ENCODE data around the gene PRKN. TPM values are rescaled to one million over a fixed set of nuclear protein-coding genes. Genes with fewer than 3 reads are reported as not detected.

PRKN gene
- total RNA-seq, 1 experiment from 2014 or later, result 0.46 TPM

DNA sequence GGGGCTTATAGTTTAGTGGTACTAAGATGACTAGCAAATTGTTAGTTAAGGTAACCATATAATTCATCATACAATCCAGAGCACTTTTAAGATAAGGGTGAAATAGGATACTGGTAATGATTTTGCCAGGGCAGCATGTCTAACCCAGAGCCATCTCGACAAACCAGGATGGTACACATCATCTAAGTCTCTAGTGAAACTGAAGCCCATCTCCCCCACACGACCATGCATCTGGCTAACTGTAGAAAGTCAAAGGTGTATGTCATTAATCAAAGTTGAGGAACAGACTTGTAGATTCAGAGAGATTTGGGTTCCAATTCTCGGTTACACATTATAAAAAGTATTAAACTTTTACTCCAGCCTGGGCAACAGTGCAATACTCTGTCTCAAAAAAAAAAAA lies 78.3 kb downstream of the PRKN start:
- H3K36me3 ChIP-seq (ENCODE audit: control insufficient read depth, insufficient read depth, low read length), result no peaks in the 10 kb centered on the region
- DNase-seq (ENCODE audit: low read depth, low spot score), result no peak
- in situ Hi-C loops (cut with HindIII; ENCODE audit: low pct_unique_long_range_greater_than_20kb, low sequenced_read_pairs) (no loop called here), intact Hi-C loops (cut with micrococcal nuclease; ENCODE audit: unreplicated experiment) (no loop called here)
- H3K9me3 ChIP-seq (ENCODE audit: control insufficient read depth, insufficient read depth, low read depth, low read length), result no peaks in the 10 kb centered on the region
- no peak for ATAC-seq
- H3K4me3 ChIP-seq (ENCODE audit: low read depth in 2 of 2, low read length in 2 of 2), result no peak overlapping the region
- no TSS peak for BruUV-seq (replicated peaks)
- CTCF ChIA-PET, result no interaction called here
- H3K4me1 ChIP-seq (ENCODE audit: control insufficient read depth, insufficient read depth, low read length), result no peaks in the 10 kb centered on the region
- H3K27me3 ChIP-seq (ENCODE audit: control insufficient read depth, insufficient read depth, low read length), result no peaks in the 10 kb centered on the region
- TF ChIP-seq, protein P1, sequence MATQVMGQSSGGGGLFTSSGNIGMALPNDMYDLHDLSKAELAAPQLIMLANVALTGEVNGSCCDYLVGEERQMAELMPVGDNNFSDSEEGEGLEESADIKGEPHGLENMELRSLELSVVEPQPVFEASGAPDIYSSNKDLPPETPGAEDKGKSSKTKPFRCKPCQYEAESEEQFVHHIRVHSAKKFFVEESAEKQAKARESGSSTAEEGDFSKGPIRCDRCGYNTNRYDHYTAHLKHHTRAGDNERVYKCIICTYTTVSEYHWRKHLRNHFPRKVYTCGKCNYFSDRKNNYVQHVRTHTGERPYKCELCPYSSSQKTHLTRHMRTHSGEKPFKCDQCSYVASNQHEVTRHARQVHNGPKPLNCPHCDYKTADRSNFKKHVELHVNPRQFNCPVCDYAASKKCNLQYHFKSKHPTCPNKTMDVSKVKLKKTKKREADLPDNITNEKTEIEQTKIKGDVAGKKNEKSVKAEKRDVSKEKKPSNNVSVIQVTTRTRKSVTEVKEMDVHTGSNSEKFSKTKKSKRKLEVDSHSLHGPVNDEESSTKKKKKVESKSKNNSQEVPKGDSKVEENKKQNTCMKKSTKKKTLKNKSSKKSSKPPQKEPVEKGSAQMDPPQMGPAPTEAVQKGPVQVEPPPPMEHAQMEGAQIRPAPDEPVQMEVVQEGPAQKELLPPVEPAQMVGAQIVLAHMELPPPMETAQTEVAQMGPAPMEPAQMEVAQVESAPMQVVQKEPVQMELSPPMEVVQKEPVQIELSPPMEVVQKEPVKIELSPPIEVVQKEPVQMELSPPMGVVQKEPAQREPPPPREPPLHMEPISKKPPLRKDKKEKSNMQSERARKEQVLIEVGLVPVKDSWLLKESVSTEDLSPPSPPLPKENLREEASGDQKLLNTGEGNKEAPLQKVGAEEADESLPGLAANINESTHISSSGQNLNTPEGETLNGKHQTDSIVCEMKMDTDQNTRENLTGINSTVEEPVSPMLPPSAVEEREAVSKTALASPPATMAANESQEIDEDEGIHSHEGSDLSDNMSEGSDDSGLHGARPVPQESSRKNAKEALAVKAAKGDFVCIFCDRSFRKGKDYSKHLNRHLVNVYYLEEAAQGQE (IDR thresholded peaks at IDR 0.05; ENCODE audit: insufficient read depth in 1 of 2, low read depth in 2 of 2, low read length in 1 of 2), result no peak
- TF ChIP-seq, protein P2, sequence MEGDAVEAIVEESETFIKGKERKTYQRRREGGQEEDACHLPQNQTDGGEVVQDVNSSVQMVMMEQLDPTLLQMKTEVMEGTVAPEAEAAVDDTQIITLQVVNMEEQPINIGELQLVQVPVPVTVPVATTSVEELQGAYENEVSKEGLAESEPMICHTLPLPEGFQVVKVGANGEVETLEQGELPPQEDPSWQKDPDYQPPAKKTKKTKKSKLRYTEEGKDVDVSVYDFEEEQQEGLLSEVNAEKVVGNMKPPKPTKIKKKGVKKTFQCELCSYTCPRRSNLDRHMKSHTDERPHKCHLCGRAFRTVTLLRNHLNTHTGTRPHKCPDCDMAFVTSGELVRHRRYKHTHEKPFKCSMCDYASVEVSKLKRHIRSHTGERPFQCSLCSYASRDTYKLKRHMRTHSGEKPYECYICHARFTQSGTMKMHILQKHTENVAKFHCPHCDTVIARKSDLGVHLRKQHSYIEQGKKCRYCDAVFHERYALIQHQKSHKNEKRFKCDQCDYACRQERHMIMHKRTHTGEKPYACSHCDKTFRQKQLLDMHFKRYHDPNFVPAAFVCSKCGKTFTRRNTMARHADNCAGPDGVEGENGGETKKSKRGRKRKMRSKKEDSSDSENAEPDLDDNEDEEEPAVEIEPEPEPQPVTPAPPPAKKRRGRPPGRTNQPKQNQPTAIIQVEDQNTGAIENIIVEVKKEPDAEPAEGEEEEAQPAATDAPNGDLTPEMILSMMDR (IDR thresholded peaks at IDR 0.05), result no peak
- TF ChIP-seq POLR2AphosphoS5 (IDR thresholded peaks at IDR 0.05; ENCODE audit: low read depth, low read length), result no peak
- TF ChIP-seq SIN3A (IDR thresholded peaks at IDR 0.05; ENCODE audit: borderline replicate concordance, insufficient read depth, low read depth, low read length), result no peak
- TF ChIP-seq TCF7L2 (IDR thresholded peaks at IDR 0.05; ENCODE audit: low read depth, low read length), result no peak
- POLR2A ChIA-PET, result no interaction called here
- no peak overlapping the region for H3K27ac ChIP-seq (ENCODE audit: low read length)

DNA sequence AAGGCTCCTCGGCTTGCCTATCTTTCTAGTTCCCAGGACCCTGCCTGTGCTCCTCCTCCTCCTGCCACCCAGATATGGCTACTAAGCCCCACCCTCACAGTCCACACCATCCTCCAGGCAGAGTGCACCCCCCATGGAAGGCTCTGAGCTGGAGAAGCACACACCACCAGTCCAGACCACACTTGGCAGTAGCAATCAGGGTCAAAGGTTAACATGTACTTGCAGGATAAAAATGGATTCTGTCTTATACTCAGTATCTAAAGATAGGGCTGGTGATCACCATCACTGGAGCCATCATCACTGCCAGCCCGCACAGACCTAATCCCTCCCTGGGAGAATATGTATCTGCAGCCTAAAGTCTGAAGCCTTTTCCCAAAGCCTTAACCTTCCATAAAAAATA lies 83.4 kb downstream of the PRKN start:
- intact Hi-C loops (cut with micrococcal nuclease; ENCODE audit: unreplicated experiment), result no loop called here
- Histone ChIP-seq H3K9me3 (ENCODE audit: control insufficient read depth, insufficient read depth, low read depth, low read length) (no peaks in the 10 kb centered on the region), H3K4me3 (ENCODE audit: low read depth in 2 of 2, low read length in 2 of 2) (no peak overlapping the region), H3K27ac (ENCODE audit: low read length) (no peak overlapping the region), H3K36me3 (ENCODE audit: control insufficient read depth, insufficient read depth, low read length) (no peaks in the 10 kb centered on the region), H3K27me3 (ENCODE audit: control insufficient read depth, insufficient read depth, low read length) (no peaks in the 10 kb centered on the region), H3K4me1 (ENCODE audit: control insufficient read depth, insufficient read depth, low read length) (no peaks in the 10 kb centered on the region)
- DNase-seq (ENCODE audit: low read depth, low spot score), result no peak
- CTCF ChIA-PET, result no interaction called here
- POLR2A ChIA-PET, result no interaction called here
- in situ Hi-C loops (cut with HindIII; ENCODE audit: low pct_unique_long_range_greater_than_20kb, low sequenced_read_pairs), result no loop called here
- ATAC-seq, result no peak
- TF ChIP-seq POLR2AphosphoS5 (IDR thresholded peaks at IDR 0.05; ENCODE audit: low read depth, low read length) (no peak), TCF7L2 (IDR thresholded peaks at IDR 0.05; ENCODE audit: low read depth, low read length) (no peak), SIN3A (IDR thresholded peaks at IDR 0.05; ENCODE audit: borderline replicate concordance, insufficient read depth, low read depth, low read length) (no peak)
- TF ChIP-seq, protein P2 (IDR thresholded peaks at IDR 0.05), result no peak
- no TSS peak for BruUV-seq (replicated peaks)
